Measurements from ENCODE around the gene VPS8. TPM values are rescaled to one million over a fixed set of nuclear protein-coding genes. Genes with fewer than 3 reads are reported as not detected.
"Not testable (repeated sequence)": the region's sequence is repeated elsewhere in the genome, so short reads cannot be mapped to it uniquely, and the experiment has no call there.

Gene VPS8
- total RNA-seq, 2 experiments from 2014 or later = 20.0 to 22.9 TPM

DNA sequence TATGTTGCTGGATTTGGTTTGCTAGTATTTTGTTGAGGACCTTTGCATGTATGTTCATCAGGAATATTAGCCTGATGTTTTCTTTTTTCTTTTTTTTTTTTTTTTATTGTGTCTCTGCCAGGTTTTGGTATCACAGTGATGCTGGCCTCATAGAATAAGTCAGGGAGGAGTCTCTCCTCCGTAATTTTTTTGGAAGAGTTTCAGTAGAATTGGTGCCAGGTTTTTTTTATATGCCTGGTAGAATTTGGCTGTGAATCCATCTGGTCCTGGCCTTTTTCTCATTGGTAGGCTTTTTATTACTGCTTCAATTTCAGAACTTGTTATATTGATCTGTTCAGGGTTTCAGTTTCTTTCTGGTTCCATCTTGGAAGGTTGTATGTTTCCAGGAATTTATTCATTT, 165.8 kb downstream of the VPS8 start:
- H3K4me1 Mint-ChIP-seq = no peaks in the 10 kb centered on the region
- DNase-seq = no peak
- H3K36me3 Mint-ChIP-seq = peaks cover 59% of the 10 kb centered on the region
- peaks cover 10% of the 10 kb centered on the region for H3K9me3 Mint-ChIP-seq
- H3K4me3 Mint-ChIP-seq = no peak overlapping the region
- H3K27ac Mint-ChIP-seq = no peak overlapping the region
- H3K27me3 Mint-ChIP-seq = no peaks in the 10 kb centered on the region

GRCh38 chr3:184981071-184981470, 169.1 kb downstream of the VPS8 start:
- Mint-ChIP-seq H3K27ac (no peak overlapping the region), H3K36me3 (peaks cover 38% of the 10 kb centered on the region), H3K4me3 (no peak overlapping the region), H3K4me1 (no peaks in the 10 kb centered on the region), H3K27me3 (no peaks in the 10 kb centered on the region), H3K9me3 (peaks cover 4% of the 10 kb centered on the region)
- DNase-seq = no peak

DNA sequence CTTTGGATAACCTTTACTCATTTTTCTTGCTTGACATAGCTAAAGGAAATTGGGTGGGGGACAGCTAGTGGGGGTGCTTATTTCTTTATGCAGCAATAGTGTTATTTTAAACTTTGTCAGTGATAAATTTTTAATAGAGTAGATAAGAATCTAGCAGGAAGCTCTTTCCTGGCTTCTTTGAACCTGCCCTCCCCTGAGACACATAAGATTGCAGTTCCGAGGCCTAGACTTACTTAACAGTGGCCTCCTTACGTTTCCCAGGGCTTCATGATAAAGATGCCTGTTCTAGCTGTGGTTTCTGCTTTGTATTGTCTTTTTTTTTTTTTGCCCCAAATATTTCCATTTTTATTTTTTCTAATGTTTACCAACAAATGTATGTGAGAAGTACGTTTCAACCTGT, 170.1 kb downstream of the VPS8 start:
- Mint-ChIP-seq H3K36me3 (peaks cover 30% of the 10 kb centered on the region), H3K27me3 (no peaks in the 10 kb centered on the region), H3K27ac (no peak overlapping the region), H3K9me3 (peaks cover 1% of the 10 kb centered on the region), H3K4me1 (no peaks in the 10 kb centered on the region), H3K4me3 (no peak overlapping the region)
- no peak for DNase-seq

DNA sequence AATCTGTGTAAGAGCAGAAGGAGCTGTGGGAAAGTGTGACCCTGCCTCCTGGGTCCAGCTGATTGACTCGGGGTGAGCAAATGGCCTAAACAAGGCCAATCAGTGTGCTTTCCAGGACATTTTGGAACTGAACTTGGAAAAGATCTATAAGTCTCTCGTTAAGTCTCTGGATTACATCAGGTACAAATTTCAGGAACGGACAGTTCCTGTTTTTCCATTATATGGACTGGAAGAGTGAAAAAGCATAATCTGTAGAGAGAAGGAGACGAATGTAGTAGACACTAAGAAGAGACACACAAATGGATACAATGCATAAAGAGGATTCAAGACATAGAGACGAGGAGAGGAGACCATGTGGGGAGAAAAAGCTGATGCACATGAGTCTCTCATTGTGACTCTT, 173.6 kb downstream of the VPS8 start:
- Mint-ChIP-seq H3K27ac (no peak overlapping the region), H3K9me3 (no peaks in the 10 kb centered on the region), H3K4me3 (no peak overlapping the region), H3K4me1 (no peaks in the 10 kb centered on the region), H3K27me3 (no peaks in the 10 kb centered on the region), H3K36me3 (peaks cover 20% of the 10 kb centered on the region)
- DNase-seq = no peak

GRCh38 chr3:184986366-184986889, 174.5 kb downstream of the VPS8 start:
- peaks cover 17% of the 10 kb centered on the region for H3K36me3 Mint-ChIP-seq
- no peak for DNase-seq
- H3K9me3 Mint-ChIP-seq = no peaks in the 10 kb centered on the region
- H3K4me1 Mint-ChIP-seq = no peaks in the 10 kb centered on the region
- no peak overlapping the region for H3K4me3 Mint-ChIP-seq
- H3K27me3 Mint-ChIP-seq = no peaks in the 10 kb centered on the region
- no peak overlapping the region for H3K27ac Mint-ChIP-seq

DNA sequence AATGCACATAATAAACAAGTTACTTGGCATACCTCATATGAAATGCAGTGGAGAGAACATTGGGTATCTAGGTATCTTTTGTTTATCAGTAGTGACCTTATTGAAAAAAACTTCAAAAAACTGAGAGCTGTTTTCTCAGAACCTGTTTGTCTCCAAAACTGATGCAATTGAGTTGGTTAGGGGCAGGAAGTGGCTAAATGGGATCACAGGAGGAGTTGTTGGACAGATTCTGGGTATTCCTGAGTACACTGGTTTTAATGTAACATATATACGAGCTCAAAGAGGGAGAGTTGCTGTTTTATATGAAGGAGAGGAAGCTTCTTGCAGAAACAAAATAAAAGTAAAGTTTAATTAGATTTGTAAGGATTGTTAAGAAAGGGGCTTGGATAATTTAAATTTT, 181.4 kb downstream of the VPS8 start:
- Mint-ChIP-seq H3K9me3 (no peaks in the 10 kb centered on the region), H3K4me3 (no peak overlapping the region), H3K36me3 (peaks cover 12% of the 10 kb centered on the region), H3K27ac (no peak overlapping the region), H3K4me1 (no peaks in the 10 kb centered on the region), H3K27me3 (no peaks in the 10 kb centered on the region)
- no peak for DNase-seq

- not testable (repeated sequence) for H3K27ac Mint-ChIP-seq, H3K4me3 Mint-ChIP-seq, H3K4me1 Mint-ChIP-seq, DNase-seq, H3K27me3 Mint-ChIP-seq, H3K9me3 Mint-ChIP-seq
- H3K36me3 Mint-ChIP-seq = peaks cover 71% of the 10 kb centered on the region
These were observed 191.9 kb downstream of the VPS8 start for GRCh38 chr3:185003876-185004275.

DNA sequence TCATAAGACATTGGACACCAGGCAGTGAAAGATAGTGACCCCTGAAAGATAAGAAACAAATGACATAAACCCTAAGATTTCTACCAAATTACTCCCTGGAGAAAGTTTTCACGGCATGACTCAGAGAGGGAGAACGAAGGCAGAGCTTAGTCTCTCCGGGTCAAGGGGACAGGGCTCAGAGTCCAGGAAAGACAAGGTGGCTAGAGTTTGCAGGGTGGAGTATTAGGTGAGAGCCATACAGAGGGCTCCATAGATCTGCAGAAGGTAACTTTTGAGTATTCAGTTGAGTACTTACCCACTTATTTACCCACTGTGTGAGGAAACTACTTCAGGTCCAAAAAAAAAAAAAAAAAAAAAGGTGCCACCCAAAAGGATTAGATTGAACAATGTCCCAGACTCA, 197.7 kb downstream of the VPS8 start:
- Mint-ChIP-seq H3K36me3 (peaks cover 71% of the 10 kb centered on the region), H3K4me3 (no peak overlapping the region), H3K9me3 (peaks cover 13% of the 10 kb centered on the region), H3K27me3 (no peaks in the 10 kb centered on the region), H3K4me1 (no peaks in the 10 kb centered on the region), H3K27ac (no peak overlapping the region)
- DNase-seq = no peak

DNA sequence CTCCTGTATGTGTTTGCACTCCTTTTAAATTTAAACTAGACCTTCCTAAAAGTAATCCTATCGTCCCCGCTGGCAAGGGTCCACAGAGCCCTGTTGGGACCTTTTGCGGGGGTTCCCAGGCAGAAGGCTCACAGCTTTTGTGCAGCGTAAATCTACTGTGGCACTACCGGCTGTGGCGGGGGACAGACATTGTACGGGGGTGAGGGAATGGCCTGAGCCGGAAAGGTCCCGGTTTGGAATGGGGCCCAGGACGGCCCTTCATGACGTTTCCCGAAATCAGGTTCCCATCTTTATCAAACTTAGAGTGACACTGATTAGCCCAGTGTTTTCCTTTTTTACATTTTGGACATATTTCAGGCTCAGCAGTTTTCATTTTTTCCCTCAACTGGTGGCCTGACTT, 205.6 kb downstream of the VPS8 start:
- H3K4me1 Mint-ChIP-seq, H3K4me3 Mint-ChIP-seq, H3K27me3 Mint-ChIP-seq, DNase-seq, H3K27ac Mint-ChIP-seq: not testable (repeated sequence)
- Mint-ChIP-seq H3K9me3 (peaks cover 17% of the 10 kb centered on the region), H3K36me3 (peaks cover 52% of the 10 kb centered on the region)

DNA sequence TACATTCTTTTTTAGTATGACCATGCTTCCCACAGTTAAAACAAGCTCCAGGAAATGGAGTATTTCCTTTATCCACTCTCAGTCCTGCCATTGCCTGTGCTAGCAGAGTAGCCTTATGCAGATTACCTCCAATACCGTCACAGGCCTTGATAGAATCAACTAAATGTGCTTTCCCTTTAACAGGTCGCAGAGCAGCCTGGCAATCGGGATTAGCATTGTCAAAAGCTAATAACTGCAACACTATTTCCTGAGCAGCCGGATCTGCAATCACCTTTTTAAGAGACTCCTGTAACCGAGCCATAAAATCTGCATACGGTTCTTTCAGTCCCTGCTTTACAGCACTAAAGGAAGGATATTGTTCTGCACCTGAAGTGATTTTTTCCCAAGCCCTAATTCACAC, 206.0 kb downstream of the VPS8 start:
- DNase-seq, H3K27me3 Mint-ChIP-seq, H3K4me3 Mint-ChIP-seq, H3K27ac Mint-ChIP-seq, H3K4me1 Mint-ChIP-seq: not testable (repeated sequence)
- Mint-ChIP-seq H3K36me3 (peaks cover 51% of the 10 kb centered on the region), H3K9me3 (peaks cover 17% of the 10 kb centered on the region)

DNA sequence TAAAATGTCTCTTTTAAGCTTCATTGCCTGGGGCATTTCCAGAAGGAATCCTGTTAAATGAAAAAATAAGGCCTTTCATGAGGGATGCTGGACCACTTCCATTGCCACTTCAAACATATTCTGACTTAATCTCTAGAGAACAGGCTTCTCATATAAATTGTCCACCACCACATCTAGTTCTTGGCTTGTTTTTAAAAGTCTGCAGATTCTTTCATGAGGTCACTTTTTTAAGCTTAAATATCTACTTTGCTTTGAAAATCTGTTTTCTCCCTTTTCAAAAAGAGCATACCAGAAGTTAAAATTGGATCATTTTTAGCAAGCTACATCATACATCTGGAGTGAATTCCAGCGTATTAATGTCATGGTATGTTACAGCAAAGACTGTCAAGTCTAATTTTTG, 209.3 kb downstream of the VPS8 start:
- Mint-ChIP-seq H3K27ac (no peak overlapping the region), H3K27me3 (no peaks in the 10 kb centered on the region), H3K4me1 (no peaks in the 10 kb centered on the region), H3K36me3 (peaks cover 49% of the 10 kb centered on the region), H3K4me3 (no peak overlapping the region), H3K9me3 (peaks cover 12% of the 10 kb centered on the region)
- no peak for DNase-seq

- no peak for DNase-seq
- no peak overlapping the region for H3K27ac Mint-ChIP-seq
- peaks cover 34% of the 10 kb centered on the region for H3K36me3 Mint-ChIP-seq
- H3K9me3 Mint-ChIP-seq = no peaks in the 10 kb centered on the region
- no peaks in the 10 kb centered on the region for H3K4me1 Mint-ChIP-seq
- no peak overlapping the region for H3K4me3 Mint-ChIP-seq
- H3K27me3 Mint-ChIP-seq = no peaks in the 10 kb centered on the region
These were observed 212.4 kb downstream of the VPS8 start for GRCh38 chr3:185024406-185024805.

DNA sequence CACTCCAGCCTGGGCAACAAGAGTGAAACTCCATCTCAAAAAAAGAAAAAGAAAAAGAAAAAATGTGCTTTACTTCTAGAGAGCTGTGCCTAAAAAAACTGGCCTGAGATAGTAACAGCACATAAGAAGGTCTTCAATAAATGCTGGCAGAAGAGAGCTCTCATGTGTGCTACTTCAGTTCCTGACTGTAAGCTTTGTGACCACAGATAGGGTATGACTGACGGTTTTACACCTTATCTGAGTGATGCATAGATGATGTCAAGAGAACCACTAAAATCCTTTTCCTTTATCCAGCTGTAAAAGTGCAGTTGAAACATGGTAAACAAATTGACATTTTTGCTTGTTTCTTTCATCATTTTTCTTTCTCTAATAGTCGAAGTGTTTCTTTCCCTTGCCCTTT, 213.0 kb downstream of the VPS8 start:
- Mint-ChIP-seq H3K4me3 (no peak overlapping the region), H3K9me3 (no peaks in the 10 kb centered on the region), H3K36me3 (peaks cover 35% of the 10 kb centered on the region), H3K27me3 (no peaks in the 10 kb centered on the region), H3K27ac (no peak overlapping the region), H3K4me1 (no peaks in the 10 kb centered on the region)
- no peak for DNase-seq

- Mint-ChIP-seq H3K4me3 (no peak overlapping the region), H3K27ac (no peak overlapping the region), H3K27me3 (no peaks in the 10 kb centered on the region), H3K4me1 (no peaks in the 10 kb centered on the region), H3K36me3 (peaks cover 60% of the 10 kb centered on the region), H3K9me3 (peaks cover 3% of the 10 kb centered on the region)
- no peak for DNase-seq
These were observed 216.2 kb downstream of the VPS8 start for GRCh38 chr3:185028121-185028520.

DNA sequence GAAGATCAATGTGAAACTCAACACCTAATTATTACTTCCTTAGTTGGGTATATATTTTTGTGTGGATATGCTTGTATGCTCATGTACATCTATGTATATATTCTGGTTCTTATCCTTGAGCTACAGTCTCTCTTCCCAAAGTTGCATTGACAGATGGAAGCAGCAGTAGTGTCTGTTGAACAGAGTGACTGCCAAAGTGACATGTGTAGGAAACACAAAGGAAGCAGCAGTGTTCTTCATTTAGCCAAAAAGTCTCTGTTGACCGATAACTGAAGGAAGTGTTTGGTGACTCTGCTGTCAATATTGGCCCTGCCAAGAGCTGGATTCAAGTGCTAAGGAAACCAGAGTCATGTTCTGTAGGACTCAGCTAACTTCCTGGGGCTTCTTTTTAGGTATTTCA, 217.1 kb downstream of the VPS8 start:
- DNase-seq = no peak
- Mint-ChIP-seq H3K4me1 (no peaks in the 10 kb centered on the region), H3K9me3 (peaks cover 4% of the 10 kb centered on the region), H3K27ac (no peak overlapping the region), H3K4me3 (no peak overlapping the region), H3K36me3 (peaks cover 66% of the 10 kb centered on the region), H3K27me3 (no peaks in the 10 kb centered on the region)

- no peak overlapping the region for H3K4me3 Mint-ChIP-seq
- H3K4me1 Mint-ChIP-seq = no peaks in the 10 kb centered on the region
- peaks cover 15% of the 10 kb centered on the region for H3K9me3 Mint-ChIP-seq
- peaks cover 68% of the 10 kb centered on the region for H3K36me3 Mint-ChIP-seq
- H3K27me3 Mint-ChIP-seq = no peaks in the 10 kb centered on the region
- no peak overlapping the region for H3K27ac Mint-ChIP-seq
- no peak for DNase-seq
These were observed 218.4 kb downstream of the VPS8 start for GRCh38 chr3:185030399-185030798.

- no peaks in the 10 kb centered on the region for H3K27me3 Mint-ChIP-seq
- peaks cover 68% of the 10 kb centered on the region for H3K36me3 Mint-ChIP-seq
- H3K9me3 Mint-ChIP-seq = peaks cover 20% of the 10 kb centered on the region
- H3K4me1 Mint-ChIP-seq = no peaks in the 10 kb centered on the region
- DNase-seq = no peak
- H3K27ac Mint-ChIP-seq = no peak overlapping the region
- H3K4me3 Mint-ChIP-seq = no peak overlapping the region
These were observed 219.0 kb downstream of the VPS8 start for GRCh38 chr3:185030951-185031350.
